ENCODE results near the gene DERL2.
"Not testable (repeated sequence)": the region's sequence is repeated elsewhere in the genome, so short reads cannot be mapped to it uniquely, and the experiment has no call there.

Gene DERL2

DNA sequence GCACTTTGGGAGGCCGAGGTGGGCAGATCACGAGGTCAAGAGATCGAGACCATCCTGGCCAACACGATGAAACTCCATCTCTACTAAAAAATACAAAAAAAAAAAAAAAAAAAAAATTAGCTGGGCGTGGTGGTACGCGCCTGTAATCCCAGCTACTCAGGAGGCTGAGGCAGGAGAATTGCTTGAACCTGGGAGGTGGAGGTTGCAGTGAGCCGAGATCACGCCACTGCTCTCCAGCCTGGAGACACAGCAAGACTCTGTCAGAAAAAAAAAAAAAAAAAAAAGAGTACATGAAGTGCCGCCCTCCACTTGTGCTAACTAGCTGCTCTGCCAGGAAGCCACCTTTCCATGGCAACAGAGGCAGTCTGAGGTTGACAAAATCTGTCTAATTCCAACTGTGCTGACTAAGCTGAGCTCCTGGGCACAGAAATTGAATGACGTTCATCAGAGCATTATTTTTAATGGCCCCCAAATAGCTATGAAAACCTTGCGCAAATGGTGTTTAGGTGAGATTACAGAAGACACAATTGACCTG lies 50.1 kb downstream of the DERL2 start:
- not testable (repeated sequence) for DNase-seq

DNA sequence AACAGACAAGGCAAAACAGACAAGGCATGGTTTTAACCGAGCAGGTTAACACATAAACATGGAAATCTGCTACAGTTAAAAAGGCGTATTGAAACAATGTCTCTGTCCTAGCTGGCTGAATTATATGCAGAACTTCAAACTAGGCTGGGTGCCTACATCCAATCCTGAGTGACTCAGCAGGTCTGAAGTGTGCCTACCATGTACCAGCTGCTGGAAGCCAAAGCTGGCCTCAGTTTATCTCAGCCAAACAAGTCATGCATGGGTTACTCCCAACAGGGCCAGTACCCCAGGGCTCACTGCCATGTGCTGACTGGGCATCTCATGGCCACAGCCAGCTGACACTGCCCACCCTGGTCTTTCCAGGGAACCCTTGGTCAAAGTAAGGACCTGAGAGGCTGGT lies 51.0 kb downstream of the DERL2 start:
- DNase-seq = no peak

DNA sequence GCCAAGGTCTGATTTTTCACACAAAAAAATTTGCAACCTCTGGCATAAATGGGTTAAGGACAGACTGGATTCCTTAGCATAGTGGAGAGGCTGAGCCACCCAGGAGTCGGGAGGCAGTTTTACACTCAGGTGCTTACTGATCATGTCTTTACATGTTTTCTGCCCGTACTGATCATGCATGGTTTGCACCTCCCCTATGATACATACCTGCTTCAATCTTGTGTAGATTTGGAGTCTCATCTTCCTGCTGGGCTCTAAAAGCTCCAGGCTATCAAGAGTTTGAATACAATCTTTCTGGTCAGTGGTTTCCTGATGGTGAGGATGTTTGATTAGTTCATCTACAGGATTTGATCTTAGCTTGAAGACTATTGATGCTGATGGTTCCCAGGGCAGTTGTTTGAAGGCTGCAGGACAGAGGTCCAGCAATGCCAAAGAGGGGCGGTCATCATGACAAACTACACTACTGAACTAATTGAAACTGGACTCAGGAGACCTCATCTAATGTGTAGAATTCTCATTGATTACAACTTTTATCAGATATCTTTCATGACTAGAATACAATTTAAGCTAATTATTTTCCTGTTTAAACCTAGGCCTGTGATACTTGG lies 53.9 kb downstream of the DERL2 start:
- DNase-seq = no peak

DNA sequence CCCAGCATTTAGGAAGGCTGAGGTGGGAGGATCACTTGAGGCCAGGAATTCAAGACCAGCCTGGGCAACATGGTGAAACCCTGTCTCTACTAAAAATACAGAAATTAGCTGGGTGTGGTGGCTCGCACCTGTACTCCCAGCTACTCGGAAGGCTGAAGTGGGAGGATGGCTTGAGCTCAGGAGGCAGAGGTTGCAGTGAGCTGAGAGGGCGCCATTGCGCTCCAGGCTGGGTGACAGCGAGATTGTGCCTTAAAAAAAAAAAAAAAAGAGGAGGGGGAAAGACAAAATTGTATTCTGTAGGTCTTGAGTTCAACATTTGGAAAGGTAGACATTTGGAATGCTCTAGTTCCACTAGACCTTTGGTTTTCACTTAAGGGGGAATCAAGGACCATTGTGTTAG lies 54.7 kb downstream of the DERL2 start:
- not testable (repeated sequence) for DNase-seq

DNA sequence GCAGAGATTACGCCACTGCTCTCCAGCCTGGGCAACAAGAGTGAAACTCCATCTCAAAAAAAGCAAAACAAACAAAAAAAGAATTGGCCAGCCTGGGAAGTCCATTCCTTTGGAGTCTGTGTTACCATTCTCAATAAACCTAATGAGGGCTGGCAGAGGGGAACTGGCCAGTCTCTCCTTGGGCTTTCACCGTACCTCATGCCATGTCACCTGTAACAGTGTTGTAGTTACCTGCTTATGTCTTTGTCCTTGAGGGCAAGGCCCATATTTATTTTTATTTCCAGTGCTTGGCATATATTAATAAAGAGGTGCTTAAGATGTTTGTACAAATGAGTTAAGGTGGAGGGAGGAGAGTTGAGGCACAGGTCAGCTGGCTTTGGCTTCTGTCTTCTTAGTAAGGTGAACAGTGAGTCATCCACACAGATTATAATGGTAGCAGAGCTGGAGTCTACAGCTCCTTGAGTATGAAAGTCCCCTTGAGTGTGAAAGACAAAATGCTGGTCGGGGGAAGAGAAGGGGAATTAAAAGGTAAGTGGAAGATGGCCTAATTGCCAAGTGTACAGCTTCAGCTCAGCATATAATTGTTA lies 55.5 kb downstream of the DERL2 start:
- DNase-seq = no peak

DNA sequence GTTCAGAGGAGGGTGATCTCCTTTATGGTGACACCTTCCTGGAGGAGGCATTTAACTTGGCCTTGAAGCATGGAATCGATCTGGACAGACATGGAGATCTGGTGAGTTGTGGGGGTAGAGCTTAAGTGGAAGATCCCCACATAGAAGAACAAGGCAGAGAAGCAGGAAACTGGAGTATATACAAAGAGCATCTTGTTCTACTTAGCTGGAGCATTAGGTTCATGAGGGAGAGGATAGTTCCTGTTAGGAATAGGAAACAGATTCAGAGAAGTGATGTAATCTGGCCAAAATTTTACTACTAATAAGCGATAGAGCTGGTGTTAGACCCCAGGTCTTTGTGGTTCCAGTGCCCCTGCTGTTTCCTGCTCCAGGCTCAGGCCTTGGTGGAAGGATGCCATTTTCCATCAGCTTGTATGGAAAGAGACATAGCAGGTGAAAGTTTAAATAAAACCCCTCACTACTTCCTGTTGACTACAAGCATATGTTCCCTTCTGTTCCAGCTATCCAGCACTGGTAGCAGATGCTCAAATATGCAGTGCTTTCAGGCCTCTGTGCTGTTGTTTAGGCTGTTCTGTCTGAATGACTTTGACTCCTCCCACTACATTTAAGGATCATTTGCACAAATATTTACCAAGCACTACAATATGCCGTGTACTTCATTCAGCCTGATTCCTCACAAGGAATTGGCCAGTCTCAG lies 56.6 kb downstream of the DERL2 start:
- no peak for DNase-seq

DNA sequence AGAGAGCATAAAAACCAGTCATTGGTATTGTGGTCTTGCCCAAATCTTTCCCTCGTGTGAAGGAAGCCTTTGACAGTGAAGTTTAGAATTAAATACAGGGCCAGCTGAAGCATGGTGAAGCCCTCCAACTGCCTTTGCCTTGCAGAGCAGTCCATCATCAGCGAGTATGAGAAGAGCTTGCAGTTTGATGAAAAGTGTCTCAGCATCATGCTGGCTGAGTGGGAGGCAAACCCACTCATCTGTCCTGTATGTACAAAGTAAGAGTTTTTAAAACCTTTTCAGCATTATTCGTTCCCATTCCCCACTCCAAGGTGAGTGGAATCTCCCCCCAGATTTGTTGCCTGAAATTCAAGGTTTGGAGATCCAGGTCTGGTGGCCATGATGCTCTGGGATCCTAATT lies 60.2 kb downstream of the DERL2 start:
- DNase-seq = no peak

DNA sequence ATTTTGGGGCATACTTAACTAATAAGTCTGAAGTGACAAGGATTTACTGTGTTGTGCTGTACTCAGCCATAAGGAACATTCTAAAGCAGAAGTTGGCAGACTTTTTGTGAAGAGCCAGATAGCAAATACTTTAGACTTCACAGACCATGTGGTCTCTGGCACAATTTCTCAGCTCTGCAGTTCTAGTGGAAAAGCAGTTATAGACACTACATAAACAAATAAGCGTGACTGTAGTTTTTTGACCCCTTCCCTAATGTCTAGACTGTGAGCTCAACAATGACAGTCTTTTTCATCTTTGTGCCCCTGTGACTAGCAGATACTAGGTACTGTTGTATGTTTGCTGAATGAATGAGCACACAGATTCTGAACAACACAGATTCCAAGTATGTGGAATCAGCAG lies 61.1 kb downstream of the DERL2 start:
- DNase-seq = no peak

DNA sequence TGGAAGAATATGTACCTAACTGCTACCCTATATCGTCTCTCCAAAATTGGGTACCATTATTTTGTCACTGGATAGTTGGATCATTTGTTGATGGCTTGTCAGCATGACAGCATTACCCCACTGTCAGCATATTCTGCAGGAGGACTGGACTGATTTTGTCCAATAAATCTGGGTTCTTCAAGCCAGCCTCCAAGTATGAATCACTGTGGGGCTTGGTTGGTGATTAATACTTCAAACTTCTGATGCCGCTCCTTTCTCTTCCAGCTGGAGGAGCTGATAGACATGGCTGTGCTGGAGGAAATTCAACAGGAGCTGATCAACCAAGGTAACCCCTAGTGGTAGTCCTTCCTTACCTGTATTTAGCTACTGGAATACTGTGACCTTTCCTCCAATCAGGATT lies 63.5 kb downstream of the DERL2 start:
- DNase-seq = peak; percentile 70

Measured in fibroblast of skin of right quadriceps (primary cell).